ENCODE results near the gene EMX1. TPM values are rescaled to one million over a fixed set of nuclear protein-coding genes. Genes with fewer than 3 reads are reported as not detected.

Gene EMX1
- total RNA-seq, 4 donors from 2014 or later: 0.21 TPM; not detected in 3

GRCh38 chr2:72924353-72925240 lies 7.3 kb downstream of the EMX1 start:
- TF ChIP-seq CTCF (IDR thresholded peaks at IDR 0.05) (no peak), POLR2A (IDR thresholded peaks at IDR 0.05) (no peak)
- Histone ChIP-seq H3K36me3 (no peaks in the 10 kb centered on the region), H3K9me3 (no peaks in the 10 kb centered on the region), H3K4me1 (peaks cover 0 to 11% of the 10 kb centered on the region in 2 donors), H3K4me3 (no peak overlapping the region), H3K27ac (no peak overlapping the region), H3K27me3 (peaks cover 33 to 78% of the 10 kb centered on the region in 2 donors)
- peak in 1 of 2 donors; percentile 7 for DNase-seq
- intact Hi-C loops (cut with DNase I; ENCODE audit: low total_unique reads): no loop called here

GRCh38 chr2:72925328-72925943 lies 8.1 kb downstream of the EMX1 start:
- no peaks in the 10 kb centered on the region for H3K9me3 ChIP-seq
- no peaks in the 10 kb centered on the region for H3K36me3 ChIP-seq
- no peak overlapping the region for H3K27ac ChIP-seq
- intact Hi-C loops (cut with DNase I; ENCODE audit: low total_unique reads): no loop called here
- H3K27me3 ChIP-seq: peaks cover 24 to 70% of the 10 kb centered on the region in 2 donors
- peak in 1 of 2 donors; percentile 4 for DNase-seq
- peaks cover 0 to 11% of the 10 kb centered on the region in 2 donors for H3K4me1 ChIP-seq
- H3K4me3 ChIP-seq: no peak overlapping the region
- no peak for TF ChIP-seq CTCF (IDR thresholded peaks at IDR 0.05)
- no peak for TF ChIP-seq POLR2A (IDR thresholded peaks at IDR 0.05)

GRCh38 chr2:72926368-72926767 lies 9.0 kb downstream of the EMX1 start:
- Histone ChIP-seq H3K4me3 (no peak overlapping the region), H3K27ac (no peak overlapping the region), H3K36me3 (no peaks in the 10 kb centered on the region), H3K4me1 (peaks cover 0 to 11% of the 10 kb centered on the region in 2 donors), H3K27me3 (peaks cover 21 to 61% of the 10 kb centered on the region in 2 donors), H3K9me3 (no peaks in the 10 kb centered on the region)
- no peak for TF ChIP-seq CTCF (IDR thresholded peaks at IDR 0.05)
- TF ChIP-seq POLR2A (IDR thresholded peaks at IDR 0.05): no peak
- DNase-seq: no peak
- intact Hi-C loops (cut with DNase I; ENCODE audit: low total_unique reads): no loop called here

- H3K4me1 ChIP-seq: peaks cover 0 to 11% of the 10 kb centered on the region in 2 donors
- DNase-seq: peak in 1 of 2 donors; percentile 4
- no peaks in the 10 kb centered on the region for H3K36me3 ChIP-seq
- peaks cover 21 to 55% of the 10 kb centered on the region in 2 donors for H3K27me3 ChIP-seq
- intact Hi-C loops (cut with DNase I; ENCODE audit: low total_unique reads): no loop called here
- TF ChIP-seq CTCF (IDR thresholded peaks at IDR 0.05) (no peak), POLR2A (IDR thresholded peaks at IDR 0.05) (no peak)
- H3K9me3 ChIP-seq: no peaks in the 10 kb centered on the region
- H3K4me3 ChIP-seq: no peak overlapping the region
- no peak overlapping the region for H3K27ac ChIP-seq
Observed at GRCh38 chr2:72926811-72927465, 9.6 kb downstream of the EMX1 start.
